ENCODE data around the gene BCL2L2.

Gene BCL2L2

GRCh38 chr14:23286020-23286901 is 20.4 kb upstream of the BCL2L2 start, which contains the start of gene HOMEZ:
Gene HOMEZ (minus strand): TSS chr14:23286132. CDS start chr14:23285952, 180 bp downstream.
- Histone ChIP-seq H3K4me1 (ENCODE audit: control insufficient read depth in 1 of 2, insufficient read depth in 2 of 2, low read length in 2 of 2) (peaks cover 0 to 21% of the 10 kb centered on the region in 2 donors), H3K36me3 (ENCODE audit: control insufficient read depth in 1 of 2, insufficient read depth in 2 of 2, low read length in 2 of 2) (no peaks in the 10 kb centered on the region), H3K9me3 (ENCODE audit: control insufficient read depth in 1 of 2, low read length in 2 of 2) (no peaks in the 10 kb centered on the region), H3K4me3 (ENCODE audit: low read depth in 1 of 2, low read length in 2 of 2) (peak within 1 kb of the TSS; percentile 92 to 94), H3K27me3 (ENCODE audit: low read depth, low read length) (no peaks in the 10 kb centered on the region), H3K27ac (ENCODE audit: low read length) (peak within 1 kb of the TSS; percentile 97)

GRCh38 chr14:23286902-23287479 is 19.6 kb upstream of the BCL2L2 start:
- H3K4me1 ChIP-seq (ENCODE audit: control insufficient read depth in 1 of 2, insufficient read depth in 2 of 2, low read length in 2 of 2) = peaks cover 0 to 21% of the 10 kb centered on the region in 2 donors
- H3K9me3 ChIP-seq (ENCODE audit: control insufficient read depth in 1 of 2, low read length in 2 of 2) = no peaks in the 10 kb centered on the region
- no peaks in the 10 kb centered on the region for H3K36me3 ChIP-seq (ENCODE audit: control insufficient read depth in 1 of 2, insufficient read depth in 2 of 2, low read length in 2 of 2)
- H3K27ac ChIP-seq (ENCODE audit: low read length) = peak overlapping the region; percentile 97
- H3K27me3 ChIP-seq (ENCODE audit: low read depth, low read length) = no peaks in the 10 kb centered on the region
- H3K4me3 ChIP-seq (ENCODE audit: low read depth in 1 of 2, low read length in 2 of 2) = peak overlapping the region; percentile 81 to 94

- Histone ChIP-seq H3K4me3 (ENCODE audit: low read depth in 1 of 2, low read length in 2 of 2) (no peak overlapping the region), H3K9me3 (ENCODE audit: control insufficient read depth in 1 of 2, low read length in 2 of 2) (no peaks in the 10 kb centered on the region), H3K27me3 (ENCODE audit: low read depth, low read length) (no peaks in the 10 kb centered on the region), H3K27ac (ENCODE audit: low read length) (no peak overlapping the region), H3K4me1 (ENCODE audit: control insufficient read depth in 1 of 2, insufficient read depth in 2 of 2, low read length in 2 of 2) (peaks cover 0 to 17% of the 10 kb centered on the region in 2 donors), H3K36me3 (ENCODE audit: control insufficient read depth in 1 of 2, insufficient read depth in 2 of 2, low read length in 2 of 2) (peaks cover 4 to 18% of the 10 kb centered on the region in 2 donors)
Measured at GRCh38 chr14:23294734-23295561, 11.7 kb upstream of the BCL2L2 start.

- no peak overlapping the region for H3K4me3 ChIP-seq (ENCODE audit: low read depth in 1 of 2, low read length in 2 of 2)
- peaks cover 5 to 25% of the 10 kb centered on the region in 2 donors for H3K4me1 ChIP-seq (ENCODE audit: control insufficient read depth in 1 of 2, insufficient read depth in 2 of 2, low read length in 2 of 2)
- H3K9me3 ChIP-seq (ENCODE audit: control insufficient read depth in 1 of 2, low read length in 2 of 2) = no peaks in the 10 kb centered on the region
- peaks cover 4 to 22% of the 10 kb centered on the region in 2 donors for H3K36me3 ChIP-seq (ENCODE audit: control insufficient read depth in 1 of 2, insufficient read depth in 2 of 2, low read length in 2 of 2)
- no peaks in the 10 kb centered on the region for H3K27me3 ChIP-seq (ENCODE audit: low read depth, low read length)
- no peak overlapping the region for H3K27ac ChIP-seq (ENCODE audit: low read length)
Measured at GRCh38 chr14:23296012-23296777, 10.4 kb upstream of the BCL2L2 start.

- Histone ChIP-seq H3K27ac (ENCODE audit: low read length) (no peak overlapping the region), H3K4me3 (ENCODE audit: low read depth in 1 of 2, low read length in 2 of 2) (no peak overlapping the region), H3K36me3 (ENCODE audit: control insufficient read depth in 1 of 2, insufficient read depth in 2 of 2, low read length in 2 of 2) (peaks cover 4 to 24% of the 10 kb centered on the region in 2 donors), H3K4me1 (ENCODE audit: control insufficient read depth in 1 of 2, insufficient read depth in 2 of 2, low read length in 2 of 2) (peaks cover 5 to 27% of the 10 kb centered on the region in 2 donors), H3K27me3 (ENCODE audit: low read depth, low read length) (no peaks in the 10 kb centered on the region), H3K9me3 (ENCODE audit: control insufficient read depth in 1 of 2, low read length in 2 of 2) (no peaks in the 10 kb centered on the region)
Measured at GRCh38 chr14:23297096-23297495, 9.5 kb upstream of the BCL2L2 start.

GRCh38 chr14:23297611-23298277 is 8.9 kb upstream of the BCL2L2 start:
- H3K9me3 ChIP-seq (ENCODE audit: control insufficient read depth in 1 of 2, low read length in 2 of 2) = no peaks in the 10 kb centered on the region
- no peak overlapping the region for H3K4me3 ChIP-seq (ENCODE audit: low read depth in 1 of 2, low read length in 2 of 2)
- H3K27me3 ChIP-seq (ENCODE audit: low read depth, low read length) = no peaks in the 10 kb centered on the region
- H3K4me1 ChIP-seq (ENCODE audit: control insufficient read depth in 1 of 2, insufficient read depth in 2 of 2, low read length in 2 of 2) = peaks cover 5 to 29% of the 10 kb centered on the region in 2 donors
- H3K36me3 ChIP-seq (ENCODE audit: control insufficient read depth in 1 of 2, insufficient read depth in 2 of 2, low read length in 2 of 2) = peaks cover 4 to 24% of the 10 kb centered on the region in 2 donors
- H3K27ac ChIP-seq (ENCODE audit: low read length) = no peak overlapping the region

- no peaks in the 10 kb centered on the region for H3K27me3 ChIP-seq (ENCODE audit: low read depth, low read length)
- H3K4me3 ChIP-seq (ENCODE audit: low read depth in 1 of 2, low read length in 2 of 2) = no peak overlapping the region
- peaks cover 4 to 24% of the 10 kb centered on the region in 2 donors for H3K36me3 ChIP-seq (ENCODE audit: control insufficient read depth in 1 of 2, insufficient read depth in 2 of 2, low read length in 2 of 2)
- H3K27ac ChIP-seq (ENCODE audit: low read length) = peak overlapping the region; percentile 99
- H3K9me3 ChIP-seq (ENCODE audit: control insufficient read depth in 1 of 2, low read length in 2 of 2) = no peaks in the 10 kb centered on the region
- peaks cover 5 to 29% of the 10 kb centered on the region in 2 donors for H3K4me1 ChIP-seq (ENCODE audit: control insufficient read depth in 1 of 2, insufficient read depth in 2 of 2, low read length in 2 of 2)
Measured at GRCh38 chr14:23299211-23299957, 7.2 kb upstream of the BCL2L2 start.

GRCh38 chr14:23299986-23300686 is 6.5 kb upstream of the BCL2L2 start:
- Histone ChIP-seq H3K4me3 (ENCODE audit: low read depth in 1 of 2, low read length in 2 of 2) (peak overlapping the region; percentile 85 to 95), H3K4me1 (ENCODE audit: control insufficient read depth in 1 of 2, insufficient read depth in 2 of 2, low read length in 2 of 2) (peaks cover 5 to 23% of the 10 kb centered on the region in 2 donors), H3K27me3 (ENCODE audit: low read depth, low read length) (no peaks in the 10 kb centered on the region), H3K36me3 (ENCODE audit: control insufficient read depth in 1 of 2, insufficient read depth in 2 of 2, low read length in 2 of 2) (peaks cover 4 to 24% of the 10 kb centered on the region in 2 donors), H3K27ac (ENCODE audit: low read length) (peak overlapping the region; percentile 99), H3K9me3 (ENCODE audit: control insufficient read depth in 1 of 2, low read length in 2 of 2) (no peaks in the 10 kb centered on the region)

- Histone ChIP-seq H3K36me3 (ENCODE audit: control insufficient read depth in 1 of 2, insufficient read depth in 2 of 2, low read length in 2 of 2) (peaks cover 4 to 24% of the 10 kb centered on the region in 2 donors), H3K4me3 (ENCODE audit: low read depth in 1 of 2, low read length in 2 of 2) (peak overlapping the region; percentile 85 to 95), H3K9me3 (ENCODE audit: control insufficient read depth in 1 of 2, low read length in 2 of 2) (no peaks in the 10 kb centered on the region), H3K4me1 (ENCODE audit: control insufficient read depth in 1 of 2, insufficient read depth in 2 of 2, low read length in 2 of 2) (peaks cover 7 to 23% of the 10 kb centered on the region in 2 donors), H3K27me3 (ENCODE audit: low read depth, low read length) (no peaks in the 10 kb centered on the region), H3K27ac (ENCODE audit: low read length) (peak overlapping the region; percentile 99)
Measured at GRCh38 chr14:23300687-23301223, 5.9 kb upstream of the BCL2L2 start.

Data from muscle layer of duodenum (tissue), 2 donors.